Astrocyte of the cerebellum (primary cell): Measurements from ENCODE around the gene SYT4.

ENCODE experiments used
- DNase-seq: peaks from one replicate; pipeline ENCODE4 v3.0.0-alpha.2; 2011; ENCODE audit warnings: low read depth
- H3K4me3 ChIP-seq: 2 replicates; pipeline ENCODE4 v1.5.1; 2011; ENCODE audit warnings: mild to moderate bottlenecking, low read depth, low read length, moderate library complexity
- in situ Hi-C: cut with HindIII; loops from 2 replicates; pipeline ENCODE4 v1.10.0; 2017; ENCODE audit warnings: low sequenced_read_pairs
- TF ChIP-seq, protein P1 (sequence below): IDR thresholded peaks from 2 replicates; pipeline ENCODE4 v1.5.1; 2012; ENCODE audit warnings: low read length, low read depth, moderate library complexity, mild to moderate bottlenecking; ENCODE audit errors: missing control alignments

Gene SYT4

DNA sequence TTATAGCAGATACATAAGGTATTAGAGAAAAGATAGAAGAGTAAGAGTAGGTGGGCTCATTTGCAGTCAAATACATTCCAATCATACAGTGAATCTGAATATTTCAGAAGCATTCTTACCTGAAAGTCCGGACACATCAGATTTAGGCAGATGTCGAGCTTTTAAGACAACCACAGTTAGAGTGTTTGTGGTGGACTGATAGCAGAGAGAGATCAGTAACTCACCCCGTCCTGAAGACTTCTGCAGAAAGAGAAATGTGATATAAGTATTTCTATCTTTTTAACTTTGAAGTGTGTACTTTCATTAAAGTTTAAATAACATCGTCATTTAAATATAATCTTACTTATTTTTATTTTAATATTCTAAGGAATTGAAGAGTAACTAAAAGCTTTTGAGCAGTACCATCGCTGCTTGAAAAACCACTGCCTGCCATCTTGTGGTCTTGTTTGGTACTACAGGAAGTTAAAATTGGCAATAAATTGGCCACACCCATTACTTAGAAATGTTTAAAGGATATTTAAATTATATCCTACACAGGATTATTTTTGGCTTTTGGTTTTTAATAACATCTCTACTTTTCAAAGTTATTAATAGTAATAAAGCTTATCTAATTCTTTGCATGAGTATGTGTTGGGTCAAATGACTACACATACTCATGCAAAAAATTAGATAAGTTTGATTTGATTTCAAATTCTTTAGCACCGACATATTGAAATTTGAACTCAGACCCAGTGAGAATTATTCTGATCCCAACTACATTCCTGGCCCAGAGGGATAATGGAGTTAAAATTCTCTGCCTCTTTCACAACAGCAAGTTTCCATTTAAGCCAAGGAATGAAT is 5.5 kb downstream of the SYT4 start:
- H3K4me3 ChIP-seq = no peak overlapping the region
- DNase-seq = peak; percentile 60
- in situ Hi-C loops = loop anchor here (25.0 kb wide), 1 partner anchor 960 kb away; no protein-coding TSS in a partner anchor
- TF ChIP-seq, protein P1, sequence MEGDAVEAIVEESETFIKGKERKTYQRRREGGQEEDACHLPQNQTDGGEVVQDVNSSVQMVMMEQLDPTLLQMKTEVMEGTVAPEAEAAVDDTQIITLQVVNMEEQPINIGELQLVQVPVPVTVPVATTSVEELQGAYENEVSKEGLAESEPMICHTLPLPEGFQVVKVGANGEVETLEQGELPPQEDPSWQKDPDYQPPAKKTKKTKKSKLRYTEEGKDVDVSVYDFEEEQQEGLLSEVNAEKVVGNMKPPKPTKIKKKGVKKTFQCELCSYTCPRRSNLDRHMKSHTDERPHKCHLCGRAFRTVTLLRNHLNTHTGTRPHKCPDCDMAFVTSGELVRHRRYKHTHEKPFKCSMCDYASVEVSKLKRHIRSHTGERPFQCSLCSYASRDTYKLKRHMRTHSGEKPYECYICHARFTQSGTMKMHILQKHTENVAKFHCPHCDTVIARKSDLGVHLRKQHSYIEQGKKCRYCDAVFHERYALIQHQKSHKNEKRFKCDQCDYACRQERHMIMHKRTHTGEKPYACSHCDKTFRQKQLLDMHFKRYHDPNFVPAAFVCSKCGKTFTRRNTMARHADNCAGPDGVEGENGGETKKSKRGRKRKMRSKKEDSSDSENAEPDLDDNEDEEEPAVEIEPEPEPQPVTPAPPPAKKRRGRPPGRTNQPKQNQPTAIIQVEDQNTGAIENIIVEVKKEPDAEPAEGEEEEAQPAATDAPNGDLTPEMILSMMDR = peak; percentile 75

DNA sequence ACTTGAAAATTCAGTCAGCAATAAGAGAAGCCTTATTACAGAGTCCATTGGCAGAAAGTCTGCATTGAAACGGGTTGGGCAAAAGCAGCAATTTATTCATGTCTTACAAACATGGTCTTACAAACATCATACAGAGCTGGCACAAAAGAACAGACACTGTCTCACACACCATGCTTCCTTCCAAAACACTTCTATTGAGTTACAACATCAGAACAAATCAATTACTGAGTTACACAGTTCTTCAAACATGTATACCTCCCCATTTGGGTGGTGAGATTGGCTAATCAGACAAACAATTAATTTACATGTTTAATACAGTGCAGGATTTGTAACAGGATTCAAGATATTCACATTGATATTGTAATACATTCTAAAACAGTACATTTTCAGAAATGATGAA is 9.5 kb downstream of the SYT4 start:
- no peak overlapping the region for H3K4me3 ChIP-seq
- DNase-seq = no peak
- in situ Hi-C loops = loop anchor here (25.0 kb wide), 1 partner anchor 956 kb away; no protein-coding TSS in a partner anchor
- TF ChIP-seq, protein P1 = no peak

DNA sequence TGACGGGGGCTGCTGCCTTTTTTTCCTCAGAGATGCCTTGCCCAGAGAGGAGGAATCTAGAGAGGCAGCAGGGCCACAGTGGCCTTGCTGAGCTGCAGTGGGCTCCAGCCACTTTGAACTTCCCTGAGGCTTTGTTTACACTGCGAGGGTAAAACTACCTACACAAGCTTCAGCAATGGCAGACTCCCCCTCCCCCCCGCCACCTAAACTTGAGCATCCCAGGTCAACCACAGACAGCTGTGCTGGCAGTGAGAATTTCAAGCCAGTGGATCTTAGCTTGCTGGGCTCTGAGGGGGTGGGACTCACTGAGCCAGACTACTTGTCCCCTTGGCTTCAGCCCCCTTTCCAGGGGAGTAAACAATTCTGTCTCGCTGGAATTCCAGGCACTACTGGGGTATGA is 11.8 kb downstream of the SYT4 start:
- in situ Hi-C loops = loop anchor here (25.0 kb wide), 1 partner anchor 953 kb away; no protein-coding TSS in a partner anchor
- TF ChIP-seq, protein P1 = no peak

DNA sequence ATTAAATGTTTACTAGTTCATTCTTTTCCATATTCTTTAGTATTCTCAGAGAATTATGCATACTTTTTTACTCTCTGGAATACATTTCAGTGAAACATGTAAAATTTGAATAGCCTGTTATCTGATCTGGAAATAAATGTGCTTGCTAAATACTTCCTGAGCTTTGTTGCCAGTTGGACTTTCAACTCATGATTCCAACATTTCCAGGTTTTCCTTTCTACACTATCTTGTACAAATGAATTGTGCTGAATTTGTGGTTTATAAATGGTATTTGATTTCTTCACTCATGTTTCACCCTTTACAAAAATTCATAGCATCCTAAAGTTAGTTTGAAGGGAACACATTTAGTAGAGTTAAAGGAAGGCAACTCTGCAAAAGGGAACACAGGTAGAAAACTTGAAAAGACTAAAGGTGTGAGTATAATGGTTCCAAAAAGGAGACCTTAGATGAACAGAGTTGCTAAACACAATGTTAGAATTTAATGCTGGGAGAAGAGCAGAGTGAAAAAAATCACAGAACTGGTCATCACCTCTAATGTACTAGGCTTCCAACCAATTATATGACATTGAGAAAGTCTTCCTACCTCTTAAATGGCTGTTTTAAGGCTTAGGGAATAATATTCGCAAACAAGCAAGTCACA is 28.6 kb downstream of the SYT4 start:
- H3K4me3 ChIP-seq = no peak overlapping the region
- in situ Hi-C loops = no loop called here
- DNase-seq = no peak
- TF ChIP-seq, protein P1 = no peak

More for the DNA sequence above, 11.8 kb downstream of the SYT4 start:
- DNase-seq = no peak
- no peak overlapping the region for H3K4me3 ChIP-seq

DNA sequence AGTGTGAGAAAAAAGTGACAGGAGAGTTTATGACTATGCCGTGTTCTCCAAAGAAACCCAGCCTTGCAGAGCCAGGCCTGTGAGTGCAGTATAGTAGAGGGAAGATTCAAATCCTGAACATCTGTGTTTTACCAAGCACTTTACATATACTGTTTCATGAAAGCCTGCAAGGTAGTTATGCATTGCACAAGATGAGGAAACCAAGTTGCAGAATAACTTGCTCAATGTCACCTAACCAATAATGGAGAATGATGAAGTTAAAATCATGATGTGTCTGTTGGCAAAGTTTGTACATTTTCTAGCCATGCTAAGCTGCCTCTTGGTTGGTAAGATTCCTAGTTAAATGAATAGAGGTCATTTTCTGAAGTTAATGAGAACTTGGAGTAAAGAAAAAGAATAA is 29.3 kb downstream of the SYT4 start:
- TF ChIP-seq, protein P1 = no peak
- DNase-seq = no peak
- in situ Hi-C loops = no loop called here
- H3K4me3 ChIP-seq = no peak overlapping the region

DNA sequence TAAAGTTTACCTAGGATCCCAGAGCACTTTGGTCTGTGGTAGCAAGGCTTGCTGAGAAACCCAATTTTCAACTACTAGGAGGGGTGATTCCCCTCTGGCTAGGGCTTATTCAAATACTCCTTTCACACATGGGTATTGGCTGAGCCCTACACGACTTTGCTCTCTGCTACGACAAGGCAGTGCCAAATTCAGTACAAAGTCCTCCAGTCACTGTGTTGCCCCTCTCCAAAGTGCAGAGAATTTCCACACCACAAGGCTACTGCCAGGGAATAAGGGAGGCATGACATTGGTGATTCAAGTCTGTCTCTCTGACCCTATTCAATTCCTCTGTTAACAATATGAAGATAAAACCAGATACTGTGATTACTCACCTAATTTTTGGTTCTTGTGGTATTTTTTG is 38.9 kb downstream of the SYT4 start:
- TF ChIP-seq, protein P1 = no peak
- no peak overlapping the region for H3K4me3 ChIP-seq
- in situ Hi-C loops = no loop called here
- DNase-seq = no peak
